ENCODE measurements around the gene UCP2. TPM values are rescaled to one million over a fixed set of nuclear protein-coding genes. Genes with fewer than 3 reads are reported as not detected.

The UCP2 gene
- total and polyA plus RNA-seq, 9 of the 15 experiments (the other 6 are each of a cell fraction or from before 2014, with no cell fraction given), result 19.2 to 216 (median 87.9) TPM

DNA sequence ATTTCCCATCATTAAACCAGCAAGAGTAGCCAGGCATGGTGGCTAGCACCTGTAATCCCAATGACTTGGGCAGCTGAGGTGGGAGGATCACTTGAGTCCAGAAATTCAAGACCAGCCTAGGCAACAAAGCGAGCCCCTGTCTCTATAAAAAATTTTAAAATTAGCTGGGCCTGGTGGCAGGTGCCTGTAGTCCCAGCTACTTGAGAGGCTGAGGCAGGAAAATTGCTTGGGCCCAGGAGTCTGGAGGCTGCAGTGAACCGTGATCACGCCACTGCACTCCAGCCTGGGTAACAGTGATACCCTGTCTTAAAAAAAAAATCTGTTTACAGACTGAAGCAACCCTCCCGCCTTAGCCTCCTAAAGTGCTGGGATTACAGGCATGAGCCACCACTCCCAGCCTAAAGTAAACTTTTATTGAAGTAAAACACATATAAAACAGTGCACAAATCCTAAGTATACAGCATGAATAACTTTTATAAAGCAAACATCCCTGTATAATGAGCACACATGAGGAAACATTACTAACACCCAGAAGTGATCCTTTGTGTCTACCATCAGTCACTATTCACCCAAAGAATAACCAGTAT, 13.6 kb upstream of the UCP2 start (continued):
- TF ChIP-seq RCOR1 (IDR thresholded peaks at IDR 0.05; ENCODE audit: borderline replicate concordance in 1 of 2, low read depth in 2 of 2, low read length in 2 of 2), result no peak

DNA sequence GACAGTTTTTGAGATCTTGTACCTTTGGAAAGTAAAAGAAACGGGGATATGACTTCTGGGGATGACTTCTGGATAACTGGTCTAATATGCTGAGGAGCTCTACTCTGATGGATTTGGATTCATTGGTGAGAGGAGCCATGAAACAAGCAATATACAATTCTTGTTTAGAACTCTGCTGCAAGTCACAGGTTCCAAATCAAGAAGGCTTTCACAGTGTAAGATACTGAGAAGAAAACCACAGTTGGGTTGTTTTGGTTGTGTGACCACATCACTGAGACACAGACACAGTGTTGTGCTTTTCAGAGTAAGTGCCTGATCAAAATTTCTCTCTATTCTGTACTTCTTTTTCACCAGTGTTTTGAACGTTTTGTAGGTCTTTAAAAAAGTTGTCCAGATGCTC, 13.1 kb upstream of the UCP2 start:
- H3K4me1 ChIP-seq (replicated peaks in 1 of 2; ENCODE audit: control insufficient read depth in 2 of 2, insufficient read depth in 2 of 2, low read length in 2 of 2), result peaks cover 6% of the 10 kb centered on the region in 2 experiments; a peak in 3 of 5 replicates

More for the DNA sequence above, 13.1 kb upstream of the UCP2 start:
- intact Hi-C loops (cut with micrococcal nuclease), result no loop called here
- BruUV-seq (replicated peaks), result no TSS peak
- Histone ChIP-seq H2AFZ (ENCODE audit: low read depth, low read length) (no peak overlapping the region), H3K4me2 (ENCODE audit: insufficient read depth, low read length) (no peak overlapping the region), H3K27ac (ENCODE audit: extremely low read depth, low read depth, low read length) (no peak overlapping the region), H3K9ac (ENCODE audit: insufficient read depth in 1 of 2, low read depth in 2 of 2, low read length in 2 of 2) (no peak overlapping the region), H3K79me2 (ENCODE audit: control insufficient read depth, insufficient read depth, low read length) (no peaks in the 10 kb centered on the region), H3K36me3 (ENCODE audit: control insufficient read depth, insufficient read depth, low read length) (no peaks in the 10 kb centered on the region), H3K4me3 (no peak overlapping the region), H3K27me3 (ENCODE audit: control insufficient read depth in 2 of 2, insufficient read depth in 2 of 2, low read length in 2 of 2) (no peaks in the 10 kb centered on the region), H3K9me3 (replicated peaks; ENCODE audit: control insufficient read depth, insufficient read depth, low read depth, low read length) (no peaks in the 10 kb centered on the region), H4K20me1 (replicated peaks; ENCODE audit: control insufficient read depth, insufficient read depth, low read length) (no peaks in the 10 kb centered on the region), H3K9me1 (ENCODE audit: control insufficient read depth, insufficient read depth, low read length) (no peaks in the 10 kb centered on the region)
- in situ Hi-C loops (cut with MboI), result no loop called here
- ATAC-seq (no peak), DNase-seq (ENCODE audit: extremely low read depth in 1 of 4, low spot score in 3 of 4) (no peak), FAIRE-seq (no peak)
- TF ChIP-seq PPARD (CRISPR knock-in tag; IDR thresholded peaks at IDR 0.05) (no peak), NONO (IDR thresholded peaks at IDR 0.05; ENCODE audit: low read depth in 2 of 2, low read length in 1 of 2) (no peak), CBX3 (IDR thresholded peaks at IDR 0.05; ENCODE audit: borderline replicate concordance in 1 of 2, low read length in 2 of 2) (no peak)
- TF ChIP-seq, protein P1, sequence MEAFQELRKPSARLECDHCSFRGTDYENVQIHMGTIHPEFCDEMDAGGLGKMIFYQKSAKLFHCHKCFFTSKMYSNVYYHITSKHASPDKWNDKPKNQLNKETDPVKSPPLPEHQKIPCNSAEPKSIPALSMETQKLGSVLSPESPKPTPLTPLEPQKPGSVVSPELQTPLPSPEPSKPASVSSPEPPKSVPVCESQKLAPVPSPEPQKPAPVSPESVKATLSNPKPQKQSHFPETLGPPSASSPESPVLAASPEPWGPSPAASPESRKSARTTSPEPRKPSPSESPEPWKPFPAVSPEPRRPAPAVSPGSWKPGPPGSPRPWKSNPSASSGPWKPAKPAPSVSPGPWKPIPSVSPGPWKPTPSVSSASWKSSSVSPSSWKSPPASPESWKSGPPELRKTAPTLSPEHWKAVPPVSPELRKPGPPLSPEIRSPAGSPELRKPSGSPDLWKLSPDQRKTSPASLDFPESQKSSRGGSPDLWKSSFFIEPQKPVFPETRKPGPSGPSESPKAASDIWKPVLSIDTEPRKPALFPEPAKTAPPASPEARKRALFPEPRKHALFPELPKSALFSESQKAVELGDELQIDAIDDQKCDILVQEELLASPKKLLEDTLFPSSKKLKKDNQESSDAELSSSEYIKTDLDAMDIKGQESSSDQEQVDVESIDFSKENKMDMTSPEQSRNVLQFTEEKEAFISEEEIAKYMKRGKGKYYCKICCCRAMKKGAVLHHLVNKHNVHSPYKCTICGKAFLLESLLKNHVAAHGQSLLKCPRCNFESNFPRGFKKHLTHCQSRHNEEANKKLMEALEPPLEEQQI (IDR thresholded peaks at IDR 0.05), result no peak
- TF ChIP-seq, protein P2, sequence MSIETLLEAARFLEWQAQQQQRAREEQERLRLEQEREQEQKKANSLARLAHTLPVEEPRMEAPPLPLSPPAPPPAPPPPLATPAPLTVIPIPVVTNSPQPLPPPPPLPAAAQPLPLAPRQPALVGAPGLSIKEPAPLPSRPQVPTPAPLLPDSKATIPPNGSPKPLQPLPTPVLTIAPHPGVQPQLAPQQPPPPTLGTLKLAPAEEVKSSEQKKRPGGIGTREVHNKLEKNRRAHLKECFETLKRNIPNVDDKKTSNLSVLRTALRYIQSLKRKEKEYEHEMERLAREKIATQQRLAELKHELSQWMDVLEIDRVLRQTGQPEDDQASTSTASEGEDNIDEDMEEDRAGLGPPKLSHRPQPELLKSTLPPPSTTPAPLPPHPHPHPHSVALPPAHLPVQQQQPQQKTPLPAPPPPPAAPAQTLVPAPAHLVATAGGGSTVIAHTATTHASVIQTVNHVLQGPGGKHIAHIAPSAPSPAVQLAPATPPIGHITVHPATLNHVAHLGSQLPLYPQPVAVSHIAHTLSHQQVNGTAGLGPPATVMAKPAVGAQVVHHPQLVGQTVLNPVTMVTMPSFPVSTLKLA (conservative IDR thresholded peaks at IDR 0.05), result no peak
- 18% methylated on average over 2 of the region's 2 CpGs for whole genome bisulfite sequencing (ENCODE audit: insufficient coverage, low coverage, missing lambda C conversion rate)
- CTCF ChIA-PET (ENCODE audit: low intra/inter-chr PET ratio), result no interaction called here
- POLR2A ChIA-PET, result interaction anchor here (1.4 kb wide), 1 partner anchor 16 kb away, joined by 4 read pairs; no protein-coding TSS in a partner anchor

All from K562 (cell line).